ENCODE results near the gene WLS.

The WLS gene

DNA sequence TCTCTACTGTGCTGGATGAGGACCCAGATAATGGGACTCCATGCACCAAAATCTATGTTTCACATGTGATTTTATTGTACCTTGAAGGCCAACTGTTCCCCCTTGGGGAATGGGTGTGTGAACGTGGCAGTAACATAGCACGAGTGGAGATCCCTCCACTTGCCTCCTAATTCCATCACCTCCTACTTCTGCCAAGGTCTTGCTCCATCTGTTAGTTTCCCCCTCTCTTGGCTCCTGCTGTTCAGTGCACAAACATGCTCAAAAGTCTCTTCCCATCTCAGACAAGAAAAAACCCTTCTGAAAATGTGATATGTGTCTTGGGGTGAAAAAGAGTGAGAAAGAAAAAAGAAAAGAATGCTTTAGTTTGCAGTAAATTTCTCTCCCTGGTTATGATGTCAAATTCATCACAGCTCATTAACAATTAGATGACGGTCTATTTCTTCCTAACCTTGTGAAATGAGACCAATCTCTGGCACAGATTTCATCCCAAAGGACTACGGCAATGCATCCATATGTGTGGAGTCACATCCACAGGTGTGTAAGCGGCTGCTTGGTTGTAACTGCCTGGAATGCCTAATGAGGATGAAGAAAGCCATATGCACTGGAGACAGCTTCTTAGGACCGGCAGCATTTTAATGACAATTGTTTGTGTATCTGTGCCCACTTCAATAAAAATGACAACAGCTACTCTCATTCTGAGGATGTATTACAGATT is 102.6 kb downstream of the WLS start:
- FAIRE-seq = no peak

DNA sequence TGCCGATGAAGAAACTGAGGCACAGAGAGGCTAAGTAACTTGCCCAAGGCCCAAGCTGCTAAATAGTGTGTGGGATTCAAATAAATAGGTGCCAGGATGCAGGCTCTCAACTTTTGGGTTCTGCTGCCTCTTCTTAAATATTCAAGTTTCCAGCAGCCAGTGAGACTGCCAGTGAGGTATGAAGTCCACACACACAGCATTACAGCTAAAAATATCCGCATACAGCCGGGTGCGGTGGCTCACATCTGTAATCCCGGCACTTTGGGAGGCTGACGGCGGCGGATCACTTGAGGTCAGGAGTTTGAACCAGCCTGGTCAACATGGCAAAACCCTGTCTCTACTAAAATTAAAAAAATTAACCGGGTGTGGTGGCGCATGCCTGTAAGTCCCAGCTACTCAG is 103.5 kb downstream of the WLS start:
- no peak for FAIRE-seq

DNA sequence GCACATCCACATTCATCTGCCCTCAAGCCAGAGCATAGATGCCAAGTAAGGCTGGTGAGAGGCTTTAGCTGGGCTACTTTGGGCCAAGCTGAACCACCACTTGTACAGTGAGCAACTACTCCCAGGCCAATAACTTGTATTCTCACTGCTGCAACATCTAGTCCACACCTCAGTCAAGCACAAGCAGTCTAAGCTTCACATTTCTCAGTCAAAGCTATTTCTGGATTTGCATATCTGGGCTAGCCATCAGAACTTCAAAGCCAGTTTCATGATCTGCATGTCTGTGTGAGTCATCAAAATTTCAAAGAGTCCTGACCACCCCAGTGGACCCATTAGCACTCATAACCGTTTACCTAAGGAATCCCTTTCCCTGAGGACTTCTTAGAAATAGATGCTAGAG is 104.2 kb downstream of the WLS start:
- FAIRE-seq = no peak

DNA sequence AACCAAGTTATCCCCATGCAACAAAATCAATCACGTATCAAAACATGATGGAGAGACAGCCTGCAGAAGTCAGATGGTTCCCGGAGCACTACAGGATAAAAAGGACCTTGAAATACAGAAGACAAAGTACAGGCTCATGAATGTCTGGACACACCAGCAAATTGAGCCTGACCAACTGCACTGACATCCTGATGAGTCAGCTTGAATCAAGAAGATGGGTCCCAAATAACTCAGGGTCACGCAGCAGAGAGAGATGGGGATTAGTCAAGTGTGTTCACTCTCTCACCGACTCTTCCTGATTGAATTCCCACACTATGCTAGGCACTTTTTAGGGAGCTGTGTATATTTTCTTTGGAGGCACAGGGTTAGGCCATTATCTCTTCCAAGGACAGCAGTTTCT is 110.8 kb downstream of the WLS start:
- no peak for FAIRE-seq

GRCh38 chr1:68120136-68120791 is 112.1 kb downstream of the WLS start:
- FAIRE-seq = peak; percentile 96

DNA sequence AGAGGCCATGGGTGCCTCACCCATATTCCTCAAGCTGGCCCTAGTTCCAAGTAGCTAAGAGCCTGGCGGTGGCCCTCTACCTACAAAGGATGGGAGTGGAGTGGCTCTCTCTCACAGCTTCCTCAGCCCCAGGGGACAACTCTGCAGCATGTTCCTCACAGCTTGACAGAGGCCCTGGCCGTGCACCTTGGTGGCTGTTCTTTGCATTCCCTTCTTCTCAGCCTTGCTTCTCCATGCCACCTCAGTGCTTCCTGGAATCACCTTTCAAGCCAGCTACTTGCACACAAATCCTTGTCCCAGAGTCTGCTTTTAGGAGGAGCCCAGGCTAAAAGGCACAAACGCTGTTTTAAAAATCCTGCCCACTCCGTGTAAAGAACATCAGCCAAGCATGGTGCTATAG is 112.9 kb downstream of the WLS start:
- FAIRE-seq = no peak

GRCh38 chr1:68117416-68117815 is 114.9 kb downstream of the WLS start:
- no peak for FAIRE-seq

- peak; percentile 85 for FAIRE-seq
Observed at GRCh38 chr1:68116643-68117235, 115.6 kb downstream of the WLS start.

GRCh38 chr1:68115308-68115707 is 117.0 kb downstream of the WLS start:
- FAIRE-seq = no peak

GRCh38 chr1:68113966-68114365 is 118.4 kb downstream of the WLS start:
- FAIRE-seq = no peak

GRCh38 chr1:68112835-68113243 is 119.5 kb downstream of the WLS start:
- FAIRE-seq = peak; percentile 15

- peak; percentile 89 for FAIRE-seq
Observed at GRCh38 chr1:68111519-68112436, 120.5 kb downstream of the WLS start.

DNA sequence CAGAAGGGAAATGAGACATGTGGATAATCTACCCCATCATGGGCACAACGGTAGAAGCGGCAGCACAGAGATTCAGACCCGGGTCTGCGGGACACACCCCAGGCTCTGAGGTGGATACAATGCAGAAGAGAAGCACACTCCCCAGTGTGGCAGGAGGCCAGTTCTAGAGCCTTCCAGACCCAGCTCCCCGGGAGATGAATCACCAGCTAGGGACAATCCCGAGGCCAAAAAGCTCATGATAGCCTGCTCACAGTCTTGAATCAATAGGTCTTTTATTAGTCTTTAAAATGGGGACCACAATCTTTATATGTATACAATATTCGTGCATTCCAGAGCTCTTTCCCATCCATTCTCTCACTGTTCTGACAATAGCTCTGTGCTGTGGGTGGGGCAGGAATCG is 124.6 kb downstream of the WLS start:
- FAIRE-seq = no peak

DNA sequence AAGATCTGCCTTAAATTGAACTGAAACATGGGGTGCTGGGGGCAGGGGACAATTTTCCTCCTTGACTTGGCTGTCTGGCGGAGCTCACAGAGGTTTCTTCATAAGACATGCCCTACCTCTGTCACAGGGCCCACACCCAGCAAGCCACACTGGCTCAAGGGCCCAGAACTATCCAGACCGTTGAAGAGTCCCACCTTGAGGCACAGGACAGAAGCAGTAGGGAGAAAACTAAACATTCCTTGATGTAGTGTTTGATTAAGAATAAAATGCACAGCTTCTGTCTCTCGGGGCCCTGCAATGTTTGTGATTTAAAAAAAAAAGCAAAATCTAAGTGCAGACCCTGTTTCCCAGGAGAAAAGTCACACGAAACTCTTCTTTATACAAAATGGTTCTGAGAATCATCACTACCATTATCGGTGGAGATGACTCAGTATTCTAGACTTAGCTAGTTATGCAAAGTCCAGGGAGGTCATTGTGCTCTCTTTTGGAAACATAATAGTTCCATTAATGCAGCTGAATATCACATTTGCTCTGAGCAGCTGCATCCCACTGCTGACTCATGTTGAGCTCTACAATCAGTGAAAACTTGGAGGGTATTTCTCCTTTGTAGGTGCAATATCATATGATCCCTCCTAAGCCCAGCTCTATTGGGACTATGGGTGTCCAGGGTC is 128.3 kb downstream of the WLS start:
- no peak for FAIRE-seq

- no peak for FAIRE-seq
Observed at GRCh38 chr1:68103011-68103545, 129.2 kb downstream of the WLS start.

GRCh38 chr1:68101829-68102228 is 130.5 kb downstream of the WLS start:
- no peak for FAIRE-seq

DNA sequence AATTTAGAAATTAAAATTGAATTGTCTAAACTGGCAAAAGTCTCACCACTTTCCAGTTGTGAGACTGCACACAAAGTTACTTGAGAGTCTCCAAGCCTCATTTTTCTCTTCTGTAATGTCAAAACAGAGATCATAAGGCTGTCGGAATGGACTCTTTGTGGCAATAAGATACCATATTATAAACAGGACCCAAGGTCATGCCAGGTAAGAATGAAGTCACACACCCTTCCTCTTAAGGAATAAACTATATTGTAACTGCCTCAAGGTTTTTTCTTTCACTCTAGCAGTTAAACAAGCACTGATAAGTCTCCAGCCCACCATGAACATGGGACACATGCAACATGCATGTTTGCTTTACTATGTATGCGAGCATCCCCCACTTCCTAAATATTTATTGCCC is 131.8 kb downstream of the WLS start:
- FAIRE-seq = no peak

- no peak for FAIRE-seq
Observed at GRCh38 chr1:68093737-68094136, 138.6 kb downstream of the WLS start.

DNA sequence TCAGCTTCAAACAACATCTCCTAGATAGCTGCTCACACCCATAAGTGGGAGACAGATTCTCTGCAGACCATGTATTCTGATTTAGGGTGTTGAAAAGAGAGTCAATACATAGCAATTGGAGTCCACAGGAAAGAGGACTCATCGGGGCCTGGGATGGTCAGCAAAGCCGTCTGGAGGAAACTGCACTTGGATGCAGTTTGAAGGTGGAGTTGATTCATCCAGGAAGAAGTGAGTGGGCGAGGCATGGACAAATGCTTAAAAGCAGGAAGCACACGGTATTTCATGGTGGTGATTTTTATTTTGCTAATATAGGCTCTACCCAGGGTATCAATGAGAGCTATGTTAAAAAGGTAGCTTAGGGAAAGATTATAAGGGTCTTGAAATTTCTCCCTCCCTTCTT is 145.1 kb downstream of the WLS start:
- FAIRE-seq = no peak

- no peak for FAIRE-seq
Observed at GRCh38 chr1:68085752-68086151, 146.6 kb downstream of the WLS start.

- FAIRE-seq = no peak
Observed at GRCh38 chr1:68083686-68084085, 148.6 kb downstream of the WLS start.

DNA sequence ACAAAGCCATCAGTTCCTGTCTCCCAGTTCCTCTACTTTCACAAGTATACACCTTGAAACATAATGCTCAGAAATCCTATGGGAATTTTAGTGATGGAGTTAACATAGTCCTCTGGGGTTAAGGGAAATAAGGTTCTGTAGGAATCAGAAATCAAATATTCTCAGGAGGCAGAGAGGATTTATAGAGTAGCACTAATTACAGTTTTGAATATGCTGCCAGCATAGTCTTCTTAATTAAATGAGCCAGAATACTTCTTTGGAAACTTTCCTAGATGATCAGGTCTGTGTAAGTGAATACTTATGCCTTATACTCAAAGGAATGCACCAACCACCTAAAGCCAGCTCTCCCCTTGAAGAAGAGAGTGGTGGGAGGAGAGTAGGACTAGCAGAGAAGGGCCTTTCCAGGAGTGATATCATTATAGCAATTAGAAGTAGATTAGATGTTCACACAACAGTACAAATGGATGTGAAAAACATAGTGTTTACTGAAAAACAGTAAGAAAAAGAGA is 150.5 kb downstream of the WLS start:
- no peak for FAIRE-seq

All from G401.6 (cell line).